ENCODE measurements around the gene DNAJC5.

DNA sequence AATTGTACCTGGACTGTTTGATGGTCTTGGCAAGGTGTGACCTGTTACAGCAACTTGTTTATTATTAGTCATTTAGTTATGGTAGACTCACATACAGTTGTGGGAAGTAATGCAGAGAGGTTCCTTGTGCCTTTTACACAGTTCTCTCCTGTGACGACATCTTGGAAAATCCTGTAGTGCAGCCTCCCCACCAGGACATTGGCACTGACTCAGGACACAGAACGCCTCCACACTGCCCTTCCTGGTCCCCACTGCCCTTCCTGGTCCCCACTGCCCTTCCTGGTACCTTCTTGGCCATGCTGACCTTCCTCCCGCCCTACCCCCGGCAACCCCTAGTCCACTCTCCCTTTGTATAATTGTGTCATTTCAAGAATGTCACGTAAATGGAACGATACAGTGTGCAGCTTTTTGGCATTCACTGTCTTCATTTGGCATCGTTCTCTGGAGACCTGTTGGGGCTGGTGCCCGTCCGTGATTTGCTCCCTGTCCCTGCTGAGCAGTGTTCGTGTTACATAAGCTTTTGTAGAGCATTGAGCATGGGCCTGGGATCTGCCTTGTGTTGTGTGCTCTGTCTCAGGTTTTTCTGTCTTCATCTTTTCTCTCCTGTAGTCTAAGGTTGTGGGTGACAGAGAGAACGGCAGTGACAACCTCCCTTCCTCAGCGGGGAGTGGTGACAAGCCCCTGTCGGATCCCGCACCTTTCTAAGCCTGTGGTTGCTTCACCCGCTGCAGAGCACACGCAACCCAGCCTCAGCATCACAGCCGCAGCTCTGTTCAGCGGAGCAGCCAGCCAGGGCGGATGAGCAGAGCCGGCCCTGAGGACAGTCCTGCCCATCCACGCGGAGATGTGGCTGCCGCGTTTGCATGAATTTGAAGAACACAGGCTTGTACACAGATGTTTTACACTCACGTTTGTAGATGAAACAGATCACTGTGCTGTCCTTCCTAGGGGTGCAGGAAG, 5.4 kb upstream of the DNAJC5 start:
- TF ChIP-seq EZH2 (IDR thresholded peaks at IDR 0.05; ENCODE audit: insufficient read depth, poor library complexity, severe bottlenecking) (no peak), EZH2phosphoT487 (IDR thresholded peaks at IDR 0.05; ENCODE audit: insufficient read depth, low read depth) (no peak)

Measured in GM23248 (cell line).